Measurements from ENCODE around the gene NFATC2. TPM values are rescaled to one million over a fixed set of nuclear protein-coding genes. Genes with fewer than 3 reads are reported as not detected.
A peak's percentile ranks its signal among the peaks of the same experiment; 100 is the strongest.

NFATC2 gene
- total RNA-seq, 1 experiment from 2014 or later = 0.06 TPM

- no peak for DNase-seq (ENCODE audit: low read depth)
These were observed 110.2 kb downstream of the NFATC2 start for GRCh38 chr20:51432251-51432784.

- DNase-seq (ENCODE audit: low read depth) = no peak
These were observed 111.2 kb downstream of the NFATC2 start for GRCh38 chr20:51431321-51431720.

GRCh38 chr20:51430198-51430950 is 112.1 kb downstream of the NFATC2 start:
- DNase-seq (ENCODE audit: low read depth) = no peak

GRCh38 chr20:51429696-51430095 is 112.8 kb downstream of the NFATC2 start:
- DNase-seq (ENCODE audit: low read depth) = no peak

- DNase-seq (ENCODE audit: low read depth) = no peak
These were observed 113.4 kb downstream of the NFATC2 start for GRCh38 chr20:51429144-51429482.

- DNase-seq (ENCODE audit: low read depth) = no peak
These were observed 113.9 kb downstream of the NFATC2 start for GRCh38 chr20:51428401-51429143.

GRCh38 chr20:51427651-51428291 is 114.7 kb downstream of the NFATC2 start:
- DNase-seq (ENCODE audit: low read depth) = no peak

- no peak for DNase-seq (ENCODE audit: low read depth)
These were observed 115.5 kb downstream of the NFATC2 start for GRCh38 chr20:51426718-51427650.

- DNase-seq (ENCODE audit: low read depth) = no peak
These were observed 117.0 kb downstream of the NFATC2 start for GRCh38 chr20:51425347-51426106.

- DNase-seq (ENCODE audit: low read depth) = no peak
These were observed 118.0 kb downstream of the NFATC2 start for GRCh38 chr20:51424270-51425117.

- no peak for DNase-seq (ENCODE audit: low read depth)
These were observed 118.7 kb downstream of the NFATC2 start for GRCh38 chr20:51423810-51424209.

- DNase-seq (ENCODE audit: low read depth) = no peak
These were observed 119.2 kb downstream of the NFATC2 start for GRCh38 chr20:51423290-51423667.

- no peak for DNase-seq (ENCODE audit: low read depth)
These were observed 119.8 kb downstream of the NFATC2 start for GRCh38 chr20:51422514-51423289.

GRCh38 chr20:51420805-51421204 is 121.7 kb downstream of the NFATC2 start:
- no peak for DNase-seq (ENCODE audit: low read depth)

- DNase-seq (ENCODE audit: low read depth) = peak; percentile 59
These were observed 122.4 kb downstream of the NFATC2 start for GRCh38 chr20:51420111-51420510.

GRCh38 chr20:51419646-51420045 is 122.9 kb downstream of the NFATC2 start:
- DNase-seq (ENCODE audit: low read depth) = no peak

GRCh38 chr20:51419231-51419630 is 123.3 kb downstream of the NFATC2 start:
- DNase-seq (ENCODE audit: low read depth) = no peak

- no peak for DNase-seq (ENCODE audit: low read depth)
These were observed 124.4 kb downstream of the NFATC2 start for GRCh38 chr20:51418137-51418529.
